ENCODE data around the gene MIA2. TPM values are rescaled to one million over a fixed set of nuclear protein-coding genes. Genes with fewer than 3 reads are reported as not detected.
A peak's percentile ranks its signal among the peaks of the same experiment; 100 is the strongest.

The MIA2 gene
- total RNA-seq, 1 experiment from 2014 or later = 15.0 TPM

- no peak for DNase-seq
- no peaks in the 10 kb centered on the region for H3K9me3 ChIP-seq (ENCODE audit: control insufficient read depth, low read depth, low read length)
- H3K23me2 ChIP-seq (ENCODE audit: insufficient read length, low read depth, low read length, poor library complexity, severe bottlenecking) = no peaks in the 10 kb centered on the region
- H3K9ac ChIP-seq (ENCODE audit: extremely low read depth, insufficient read length, low read length) = no peak overlapping the region
- no CpG with 5 or more reads among the region's 3 CpGs for WGBS (ENCODE audit: extremely low coverage, insufficient read length, low lambda C conversion rate)
- no peak overlapping the region for H2BK5ac ChIP-seq (ENCODE audit: insufficient read length, low read length)
- no peaks in the 10 kb centered on the region for H3K79me1 ChIP-seq (ENCODE audit: insufficient read depth, low read depth, low read length, poor library complexity, severe bottlenecking)
- no peak overlapping the region for H2BK20ac ChIP-seq (ENCODE audit: low read depth, low read length, poor library complexity, severe bottlenecking)
- no peak overlapping the region for H3K4ac ChIP-seq (ENCODE audit: low read depth, low read length)
- Mint-ChIP-seq H3K27me3 (ENCODE audit: low read depth) (no peaks in the 10 kb centered on the region), H3K27ac (peak overlapping the region in 1 of 3 experiments; percentile 74; a peak in 1 of 7 replicates), H3K9me3 (no peaks in the 10 kb centered on the region), H3K4me1 (peaks cover 10 to 14% of the 10 kb centered on the region in 2 experiments), H3K4me3 (no peak overlapping the region), H3K36me3 (ENCODE audit: insufficient read depth in 1 of 3, low read depth in 3 of 3) (no peaks in the 10 kb centered on the region)
- no peak overlapping the region for H2BK12ac ChIP-seq (ENCODE audit: insufficient read length, low read depth, low read length)
- H4K91ac ChIP-seq (ENCODE audit: insufficient read length, low read depth, low read length) = no peak overlapping the region
- H4K20me1 ChIP-seq (ENCODE audit: control insufficient read depth, insufficient read depth, insufficient read length) = no peaks in the 10 kb centered on the region
- no peak overlapping the region for H4K5ac ChIP-seq (ENCODE audit: insufficient read length, low read depth, low read length)
- H3K4me2 ChIP-seq (ENCODE audit: insufficient read depth, insufficient read length, low read length) = no peak overlapping the region
- no peak overlapping the region for H2AFZ ChIP-seq (ENCODE audit: low read length)
- H3K14ac ChIP-seq (ENCODE audit: insufficient read depth, low read length) = no peak overlapping the region
- H3K18ac ChIP-seq (ENCODE audit: insufficient read length, low read depth, low read length) = no peak overlapping the region
- no peak overlapping the region for H4K8ac ChIP-seq (replicated peaks; ENCODE audit: insufficient read length, low read depth, low read length)
- H3K23ac ChIP-seq (ENCODE audit: insufficient read length, low read depth, low read length) = no peak overlapping the region
- H3K27me3 ChIP-seq (ENCODE audit: insufficient read depth, low read length) = no peaks in the 10 kb centered on the region
- no peak overlapping the region for H2BK15ac ChIP-seq (ENCODE audit: low read depth, low read length)
- no peak overlapping the region for H3T11ph ChIP-seq (ENCODE audit: low read length)
- no peak overlapping the region for H2AK5ac ChIP-seq (ENCODE audit: insufficient read length, low read length)
- H2BK120ac ChIP-seq (ENCODE audit: low read depth, low read length, poor library complexity, severe bottlenecking) = no peak overlapping the region
- H3K4me1 ChIP-seq (ENCODE audit: insufficient read depth, low read length) = no peaks in the 10 kb centered on the region
- no peaks in the 10 kb centered on the region for H3K79me2 ChIP-seq (ENCODE audit: insufficient read depth, low read length)
- no peak for TF ChIP-seq CTCF (conservative IDR thresholded peaks at IDR 0.05)
- H3K56ac ChIP-seq (ENCODE audit: insufficient read length, low read depth, low read length) = no peak overlapping the region
- no peak overlapping the region for H3K27ac ChIP-seq (ENCODE audit: insufficient read length, low read depth, low read length)
Observed at GRCh38 chr14:39212034-39212433, 21.7 kb upstream of the MIA2 start.
